Endothelial cell (in vitro differentiated cells): ENCODE measurements around the gene SSTR3. TPM values are rescaled to one million over a fixed set of nuclear protein-coding genes. Genes with fewer than 3 reads are reported as not detected.

Experiments
- DNase-seq: peaks from one replicate; pipeline ENCODE4 v3.0.0; 2021; ENCODE audit warnings: low spot score
- H3K27ac Mint-ChIP-seq: one replicate; pipeline ENCODE4 v1.8.0; 2021; ENCODE audit warnings: mixed read lengths, inconsistent platforms; ENCODE audit not compliant: unreplicated experiment
- H3K27me3 Mint-ChIP-seq: one replicate; pipeline ENCODE4 v1.8.0; 2021; ENCODE audit warnings: mild to moderate bottlenecking, moderate library complexity, mixed read lengths, inconsistent platforms; ENCODE audit not compliant: unreplicated experiment
- H3K36me3 Mint-ChIP-seq: one replicate; pipeline ENCODE4 v1.8.0; 2021; ENCODE audit warnings: mild to moderate bottlenecking, low read depth, mixed read lengths, inconsistent platforms; ENCODE audit not compliant: unreplicated experiment
- H3K4me1 Mint-ChIP-seq: one replicate; pipeline ENCODE4 v1.8.0; 2021; ENCODE audit warnings: mild to moderate bottlenecking, mixed read lengths, inconsistent platforms; ENCODE audit not compliant: unreplicated experiment
- H3K4me3 Mint-ChIP-seq: one replicate; pipeline ENCODE4 v1.8.0; 2021; ENCODE audit warnings: mild to moderate bottlenecking, mixed read lengths, inconsistent platforms; ENCODE audit not compliant: unreplicated experiment
- H3K9me3 Mint-ChIP-seq: one replicate; pipeline ENCODE4 v1.8.0; 2021; ENCODE audit warnings: mixed read lengths, inconsistent platforms; ENCODE audit not compliant: unreplicated experiment
- total RNA-seq: library from RNA; stranded (reverse); fragmentation: NEBNext Ultra II Directional; extraction: Animal tissue kit (Norgen Biotek cat#: 25700); gene quantifications from one replicate; pipeline ENCODE4 v1.2.1, GENCODE V29; 2021; ENCODE audit not compliant: unreplicated experiment
- TF ChIP-seq, protein P1 (sequence below): fragments of 200-600 bp; sonication (generic); IDR thresholded peaks from one replicate; pipeline ENCODE4 v1.5.0; 2021; ENCODE audit warnings: antibody characterized with exemption; ENCODE audit not compliant: unreplicated experiment

SSTR3 gene
- total RNA-seq, 1 donor from 2014 or later = 0.13 TPM

DNA sequence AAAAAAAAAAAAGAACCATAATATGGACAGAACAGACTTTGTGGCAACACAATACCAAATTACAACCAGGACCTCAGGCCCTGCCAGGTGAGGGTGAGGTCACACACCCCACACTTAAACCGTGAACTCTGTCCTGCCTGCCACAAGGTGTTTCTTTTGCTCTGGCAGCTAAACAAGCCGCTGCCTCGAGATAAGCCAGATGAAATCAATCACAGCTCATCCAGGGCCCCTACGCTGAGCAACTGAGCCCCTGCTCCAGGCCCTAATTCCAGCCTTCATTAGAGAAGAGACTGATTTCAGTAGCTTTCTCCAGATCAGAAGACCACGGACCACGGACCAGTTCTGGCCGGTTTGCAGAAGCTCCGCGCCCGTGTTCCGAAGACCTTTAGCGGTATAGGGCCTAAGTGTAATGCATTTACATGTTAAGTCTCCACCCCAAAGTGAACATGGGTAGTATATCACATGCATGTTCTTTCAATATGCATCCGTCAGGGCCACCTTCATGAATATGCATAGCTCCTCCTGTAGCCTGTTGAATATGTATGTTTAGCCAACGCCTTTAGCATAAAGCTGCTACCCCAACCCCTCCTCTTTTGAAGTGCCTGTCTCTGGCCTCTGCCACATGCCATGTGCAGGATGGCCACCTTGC lies 46.6 kb upstream of the SSTR3 start:
- H3K27me3 Mint-ChIP-seq = peaks cover 9% of the 10 kb centered on the region
- no peak overlapping the region for H3K4me3 Mint-ChIP-seq

DNA sequence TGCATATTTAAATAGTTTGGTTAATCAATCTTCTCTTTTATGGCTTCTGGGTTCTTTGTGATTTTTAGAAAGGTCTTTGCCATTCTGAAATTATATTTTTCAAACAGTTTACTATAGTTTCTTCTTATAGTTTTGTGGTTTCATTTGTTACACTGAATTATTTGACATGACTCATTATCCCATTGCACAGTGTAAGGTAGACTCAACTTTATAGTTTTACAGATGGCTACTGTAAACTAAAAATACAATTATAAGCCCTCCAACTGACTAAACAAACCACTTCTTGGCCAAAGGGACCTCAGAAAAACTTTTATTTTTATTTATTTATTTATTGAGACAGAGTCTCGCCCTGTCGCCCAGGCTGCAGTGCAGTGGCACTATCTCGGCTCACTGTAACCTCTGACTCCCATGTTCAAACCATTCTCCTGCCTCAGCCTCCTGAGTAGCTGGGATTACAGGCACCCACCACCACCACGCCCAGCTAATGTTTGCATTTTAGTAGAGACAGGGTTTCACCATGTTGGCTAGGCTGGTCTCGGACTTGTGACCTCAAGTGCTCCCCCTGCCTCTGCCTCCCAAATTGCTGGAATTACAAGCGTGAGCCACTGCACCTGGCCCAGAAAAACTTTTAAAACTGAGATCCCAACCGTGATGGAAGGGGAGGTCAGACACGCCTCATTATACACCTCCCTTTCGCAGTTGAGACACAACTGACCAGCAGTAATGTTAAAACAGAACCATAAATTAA lies 45.9 kb upstream of the SSTR3 start:
- H3K36me3 Mint-ChIP-seq = no peaks in the 10 kb centered on the region
- H3K4me3 Mint-ChIP-seq = no peak overlapping the region
- DNase-seq = no peak
- no peaks in the 10 kb centered on the region for H3K9me3 Mint-ChIP-seq
- peaks cover 9% of the 10 kb centered on the region for H3K27me3 Mint-ChIP-seq
- TF ChIP-seq, protein P1, sequence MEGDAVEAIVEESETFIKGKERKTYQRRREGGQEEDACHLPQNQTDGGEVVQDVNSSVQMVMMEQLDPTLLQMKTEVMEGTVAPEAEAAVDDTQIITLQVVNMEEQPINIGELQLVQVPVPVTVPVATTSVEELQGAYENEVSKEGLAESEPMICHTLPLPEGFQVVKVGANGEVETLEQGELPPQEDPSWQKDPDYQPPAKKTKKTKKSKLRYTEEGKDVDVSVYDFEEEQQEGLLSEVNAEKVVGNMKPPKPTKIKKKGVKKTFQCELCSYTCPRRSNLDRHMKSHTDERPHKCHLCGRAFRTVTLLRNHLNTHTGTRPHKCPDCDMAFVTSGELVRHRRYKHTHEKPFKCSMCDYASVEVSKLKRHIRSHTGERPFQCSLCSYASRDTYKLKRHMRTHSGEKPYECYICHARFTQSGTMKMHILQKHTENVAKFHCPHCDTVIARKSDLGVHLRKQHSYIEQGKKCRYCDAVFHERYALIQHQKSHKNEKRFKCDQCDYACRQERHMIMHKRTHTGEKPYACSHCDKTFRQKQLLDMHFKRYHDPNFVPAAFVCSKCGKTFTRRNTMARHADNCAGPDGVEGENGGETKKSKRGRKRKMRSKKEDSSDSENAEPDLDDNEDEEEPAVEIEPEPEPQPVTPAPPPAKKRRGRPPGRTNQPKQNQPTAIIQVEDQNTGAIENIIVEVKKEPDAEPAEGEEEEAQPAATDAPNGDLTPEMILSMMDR = no peak
- no peak overlapping the region for H3K27ac Mint-ChIP-seq
- H3K4me1 Mint-ChIP-seq = peaks cover 8% of the 10 kb centered on the region

More for the DNA sequence above, 46.6 kb upstream of the SSTR3 start:
- TF ChIP-seq, protein P1 = no peak
- H3K36me3 Mint-ChIP-seq = no peaks in the 10 kb centered on the region
- peaks cover 8% of the 10 kb centered on the region for H3K4me1 Mint-ChIP-seq
- H3K9me3 Mint-ChIP-seq = no peaks in the 10 kb centered on the region
- DNase-seq = no peak
- no peak overlapping the region for H3K27ac Mint-ChIP-seq

DNA sequence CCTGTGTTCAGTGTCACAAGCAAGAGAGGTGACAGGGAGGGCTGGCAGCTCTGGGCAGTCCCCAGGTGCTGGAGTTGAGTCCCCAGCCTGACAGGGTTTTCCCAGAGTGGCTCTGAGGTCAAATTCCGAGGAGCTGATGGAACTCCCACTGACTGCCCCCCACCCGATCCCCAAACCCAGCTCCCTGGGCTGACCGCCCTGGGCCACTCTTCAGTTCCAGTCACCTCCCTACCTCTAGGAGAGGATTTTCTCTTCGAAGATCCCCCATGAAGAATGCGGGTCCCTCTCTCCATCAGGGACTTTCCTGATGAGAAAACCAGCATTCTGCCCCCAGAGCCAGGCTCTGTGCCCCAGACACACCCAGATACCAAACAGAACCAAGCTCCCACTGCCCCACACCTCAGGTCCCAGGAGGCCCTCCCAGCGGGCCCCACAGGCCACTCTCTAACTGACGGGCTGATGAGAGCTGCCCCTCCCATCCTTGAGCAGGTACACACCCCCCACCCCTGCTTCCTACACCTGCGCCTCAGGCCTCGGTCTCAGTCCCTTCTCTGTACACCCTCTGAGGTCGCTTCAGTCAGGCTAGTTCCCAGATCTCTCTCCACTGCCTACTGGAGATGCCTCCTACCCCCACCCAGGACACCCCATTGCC lies 43.9 kb upstream of the SSTR3 start:
- TF ChIP-seq, protein P1 = no peak
- Mint-ChIP-seq H3K27ac (no peak overlapping the region), H3K36me3 (no peaks in the 10 kb centered on the region), H3K4me1 (peaks cover 8% of the 10 kb centered on the region), H3K4me3 (no peak overlapping the region), H3K27me3 (peaks cover 8% of the 10 kb centered on the region), H3K9me3 (no peaks in the 10 kb centered on the region)
- DNase-seq = no peak

DNA sequence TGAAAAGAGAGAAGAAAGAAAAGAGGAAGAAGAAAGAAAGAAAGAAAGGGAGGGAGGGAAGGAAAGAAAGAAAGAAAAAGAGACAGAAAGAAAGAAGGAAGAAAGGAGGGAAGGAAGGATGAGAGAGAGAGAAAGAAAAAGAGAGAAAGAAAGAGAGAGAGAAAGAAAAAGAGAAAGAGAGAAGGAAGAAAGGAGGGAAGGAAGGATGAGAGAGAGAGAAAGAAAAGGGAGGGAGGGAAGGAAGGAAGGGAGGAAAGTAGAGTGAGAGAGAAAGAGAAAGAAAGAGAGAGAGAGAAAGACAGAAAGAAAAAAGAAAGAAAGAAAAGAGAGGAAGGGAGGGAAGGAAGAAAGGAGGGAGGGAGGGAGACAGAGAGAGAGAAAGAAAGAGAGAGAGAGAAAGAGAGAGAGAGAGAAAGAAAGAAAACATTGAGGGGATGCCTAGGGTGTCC lies 43.3 kb upstream of the SSTR3 start:
- TF ChIP-seq, protein P1 = no peak
- Mint-ChIP-seq H3K4me1 (peaks cover 8% of the 10 kb centered on the region), H3K4me3 (peak overlapping the region; percentile 52), H3K27ac (no peak overlapping the region), H3K27me3 (peaks cover 4% of the 10 kb centered on the region), H3K36me3 (no peaks in the 10 kb centered on the region), H3K9me3 (no peaks in the 10 kb centered on the region)
- no peak for DNase-seq

DNA sequence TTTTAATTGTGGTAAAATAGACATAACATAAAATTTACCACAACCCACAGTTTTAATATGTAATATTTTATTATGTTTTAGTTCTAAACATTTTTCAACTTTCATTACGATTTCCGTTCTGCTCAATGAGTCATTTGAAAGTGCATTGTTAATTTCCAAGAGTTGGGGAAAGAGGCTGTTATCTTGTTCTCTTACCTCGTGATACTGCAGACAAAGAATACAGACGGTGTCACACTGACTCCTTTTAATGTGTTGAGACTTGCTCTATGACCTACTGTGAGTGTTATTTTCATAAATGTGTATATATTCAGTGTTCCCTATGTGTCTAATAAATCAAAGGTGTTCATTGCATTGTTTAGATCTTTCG lies 42.6 kb upstream of the SSTR3 start:
- no peak overlapping the region for H3K27ac Mint-ChIP-seq
- H3K36me3 Mint-ChIP-seq = no peaks in the 10 kb centered on the region
- peaks cover 4% of the 10 kb centered on the region for H3K27me3 Mint-ChIP-seq
- no peaks in the 10 kb centered on the region for H3K9me3 Mint-ChIP-seq
- TF ChIP-seq, protein P1 = no peak
- H3K4me3 Mint-ChIP-seq = no peak overlapping the region
- peaks cover 8% of the 10 kb centered on the region for H3K4me1 Mint-ChIP-seq
- no peak for DNase-seq
